HG02852 (cell line): ENCODE measurements around the gene RBM27.
"Not testable (repeated sequence)": the region's sequence is repeated elsewhere in the genome, so short reads cannot be mapped to it uniquely, and the experiment has no call there.

Experiments
- ATAC-seq: cut with Tn5 transposase; IDR thresholded peaks from one replicate; pipeline ENCODE4 v1.9.1; 2021; ENCODE audit warnings: mild to moderate bottlenecking, moderate library complexity; ENCODE audit not compliant: unreplicated experiment

Gene RBM27

GRCh38 chr5:146203011-146203871 is at the start of gene RBM27:
Gene RBM27 (plus strand): TSS chr5:146203605. CDS start chr5:146203766, 161 bp downstream.
- peak; percentile 99 for ATAC-seq

GRCh38 chr5:146158255-146158654 is 45.1 kb upstream of the RBM27 start:
- ATAC-seq: no peak

GRCh38 chr5:146164382-146164781 is 39.0 kb upstream of the RBM27 start:
- no peak for ATAC-seq

- no peak for ATAC-seq
These were observed 37.9 kb upstream of the RBM27 start for GRCh38 chr5:146165460-146165859.

GRCh38 chr5:146165903-146166302 is 37.5 kb upstream of the RBM27 start:
- no peak for ATAC-seq

GRCh38 chr5:146169076-146169475 is 34.3 kb upstream of the RBM27 start:
- no peak for ATAC-seq

GRCh38 chr5:146173049-146173448 is 30.4 kb upstream of the RBM27 start:
- ATAC-seq: peak; percentile 77

- ATAC-seq: peak; percentile 94
These were observed 29.8 kb upstream of the RBM27 start for GRCh38 chr5:146173597-146173996.

GRCh38 chr5:146176805-146177204 is 26.6 kb upstream of the RBM27 start:
- ATAC-seq: no peak

- no peak for ATAC-seq
These were observed 23.7 kb upstream of the RBM27 start for GRCh38 chr5:146179696-146180095.

GRCh38 chr5:146183403-146183802 is 20.0 kb upstream of the RBM27 start:
- ATAC-seq: not testable (repeated sequence)

GRCh38 chr5:146185161-146185560 is 18.2 kb upstream of the RBM27 start:
- ATAC-seq: no peak

- ATAC-seq: no peak
These were observed 15.0 kb upstream of the RBM27 start for GRCh38 chr5:146188358-146188757.

GRCh38 chr5:146192571-146193043 is 10.8 kb upstream of the RBM27 start:
- no peak for ATAC-seq

- ATAC-seq: no peak
These were observed 10.1 kb upstream of the RBM27 start for GRCh38 chr5:146193285-146193684.

- not testable (repeated sequence) for ATAC-seq
These were observed 8.4 kb upstream of the RBM27 start for GRCh38 chr5:146194997-146195396.

- no peak for ATAC-seq
These were observed 6.9 kb upstream of the RBM27 start for GRCh38 chr5:146196459-146197048.

- ATAC-seq: no peak
These were observed 4.1 kb upstream of the RBM27 start for GRCh38 chr5:146199176-146199815.

- not testable (repeated sequence) for ATAC-seq
These were observed 1.6 kb upstream of the RBM27 start for GRCh38 chr5:146201795-146202194.

- ATAC-seq: peak; percentile 14
These were observed 427 bp downstream of the RBM27 start for GRCh38 chr5:146203872-146204192.

- no peak for ATAC-seq
These were observed 2.2 kb downstream of the RBM27 start for GRCh38 chr5:146205499-146206202.
